Left cardiac atrium (tissue), 4 donors: ENCODE results near the gene PLPP2. TPM values are rescaled to one million over a fixed set of nuclear protein-coding genes. Genes with fewer than 3 reads are reported as not detected.

Experiments
- ATAC-seq, 2 donors: fragments of 200-7000 bp; cut with Tn5 transposase; one replicate each; pipeline ENCODE4 v1.9.1; 2020; ENCODE audit warnings: mild to moderate bottlenecking in 2 of 2, moderate library complexity in 2 of 2
- DNase-seq: peaks from one replicate; pipeline ENCODE4 v3.0.0-alpha.2; 2020
- intact Hi-C, 2 donors: fragments of 100-400 bp; cut with DNase I; formaldehyde crosslinking; loops; one replicate each; pipeline versions ENCODE4 v1.14.1 to v1.15.1; 2022 to 2023
- total RNA-seq, 2 donors: library from RNA; stranded (reverse); fragmentation: NEBNext Ultra II Directional; extraction: Animal tissue kit (Norgen Biotek cat#: 25700); gene quantifications; one replicate each; pipeline ENCODE4 v1.2.1, GENCODE V29; 2021
- donor health status: DM: no; HTN: yes; CAD: no.
- donor health status: DM: no; HTN: yes; CAD: no; lungs with severe emphysema.
- donor health status: DM: yes; HTN: yes; CAD: no.
- donor health status: Dilated cardiomyopathy.

PLPP2 gene
- total RNA-seq, 2 donors from 2014 or later, result 0.76 to 0.85 TPM

GRCh38 chr19:318509-318774 is 27.2 kb upstream of the PLPP2 start:
- ATAC-seq, result no peak
- intact Hi-C loops, result no loop called here
- DNase-seq, result no peak

- DNase-seq, result no peak
- intact Hi-C loops, result no loop called here
- ATAC-seq, result no peak
Observed at GRCh38 chr19:317710-318508, 26.7 kb upstream of the PLPP2 start.

- intact Hi-C loops, result no loop called here
- no peak for DNase-seq
- no peak for ATAC-seq
Observed at GRCh38 chr19:315811-316210, 24.6 kb upstream of the PLPP2 start.

GRCh38 chr19:313988-314815 is 23.0 kb upstream of the PLPP2 start:
- no peak for ATAC-seq
- no peak for DNase-seq
- intact Hi-C loops, result no loop called here

- DNase-seq (no peak), ATAC-seq (no peak)
- intact Hi-C loops, result no loop called here
Observed at GRCh38 chr19:313169-313987, 22.2 kb upstream of the PLPP2 start.

GRCh38 chr19:311813-312261 is 20.6 kb upstream of the PLPP2 start:
- DNase-seq (no peak), ATAC-seq (peak; percentile 10 to 20)
- intact Hi-C loops, result no loop called here

GRCh38 chr19:310781-311496 is 19.7 kb upstream of the PLPP2 start:
- ATAC-seq (no peak), DNase-seq (no peak)
- intact Hi-C loops, result no loop called here

- no peak for ATAC-seq
- no peak for DNase-seq
- intact Hi-C loops, result no loop called here
Observed at GRCh38 chr19:310141-310651, 19.0 kb upstream of the PLPP2 start.

GRCh38 chr19:309206-309565 is 18.0 kb upstream of the PLPP2 start:
- DNase-seq (no peak), ATAC-seq (no peak)
- intact Hi-C loops, result no loop called here

- ATAC-seq (no peak), DNase-seq (no peak)
- intact Hi-C loops, result no loop called here
Observed at GRCh38 chr19:308471-309205, 17.4 kb upstream of the PLPP2 start.

- ATAC-seq (peak in 1 of 2 donors; percentile 13), DNase-seq (no peak)
- intact Hi-C loops, result no loop called here
Observed at GRCh38 chr19:307793-308420, 16.7 kb upstream of the PLPP2 start.

- ATAC-seq (no peak), DNase-seq (no peak)
- intact Hi-C loops, result no loop called here
Observed at GRCh38 chr19:307111-307531, 15.9 kb upstream of the PLPP2 start.

GRCh38 chr19:306151-306900 is 15.1 kb upstream of the PLPP2 start:
- ATAC-seq, result no peak
- intact Hi-C loops, result no loop called here
- no peak for DNase-seq

GRCh38 chr19:305240-306150 is 14.3 kb upstream of the PLPP2 start:
- ATAC-seq, result no peak
- intact Hi-C loops, result no loop called here
- DNase-seq, result no peak

- ATAC-seq, result peak; percentile 23 to 71
- intact Hi-C loops, result no loop called here
Observed at GRCh38 chr19:296476-297225, 5.4 kb upstream of the PLPP2 start.

More at GRCh38 chr19:296476-297225, 5.4 kb upstream of the PLPP2 start:
- DNase-seq, result no peak
